Endothelial cell of umbilical vein (primary cell): Measurements from ENCODE around the gene XYLB. TPM values are rescaled to one million over a fixed set of nuclear protein-coding genes. Genes with fewer than 3 reads are reported as not detected.

Experiments used
- BruUV-seq: library from RNA; stranded (reverse); fragments of 400-500 nt; replicated peaks from 2 replicates; lab custom pipeline; 2021; lab: Mats Ljungman, UMichigan
- CTCF ChIA-PET: fragments of 300-600, 350-600 bp; sonication (Branson Sonifier 250); formaldehyde crosslinking; loops from one replicate; lab custom pipeline; 2021; ENCODE audit warnings: antibody characterized with exemption, inconsistent platforms; lab: Charles Lee
- POLR2A ChIA-PET: fragments of 300-600, 350-600 bp; sonication (Branson Sonifier 250); formaldehyde crosslinking; loops from one replicate; lab custom pipeline; 2021; ENCODE audit warnings: antibody characterized with exemption, inconsistent platforms; lab: Charles Lee
- DNase-seq: peaks from one replicate; pipeline ENCODE4 v3.0.0-alpha.2; 2011; ENCODE audit warnings: low read depth, low spot score
- FAIRE-seq: peaks from 2 replicates; lab custom pipeline; 2011; peaks lifted over from hg19 to GRCh38; lab: Jason Lieb, UNC
- H2AFZ ChIP-seq: 2 replicates; pipeline ENCODE4 v1.6.0; 2012; ENCODE audit warnings: low read depth, low read length, control low read depth, inconsistent platforms
- H3K27ac ChIP-seq: 2 replicates; pipeline ENCODE4 v1.5.1; 2011; ENCODE audit warnings: low read depth, mild to moderate bottlenecking, control low read depth, low read length, moderate library complexity; ENCODE audit not compliant: insufficient read depth
- H3K27me3 ChIP-seq, 2 experiments: 2 replicates each; pipeline versions ENCODE4 v1.6.0 to v1.6.1; 2011; ENCODE audit warnings: low read length in 2 of 2, mixed read lengths in 1 of 2; ENCODE audit not compliant: control insufficient read depth in 2 of 2, insufficient read depth in 2 of 2
- H3K36me3 ChIP-seq, 2 experiments: 2 replicates in 1 of 2; 3 replicates in 1 of 2; pipeline ENCODE4 v1.5.1; 2011; ENCODE audit warnings: low read length in 2 of 2, mild to moderate bottlenecking in 1 of 2, moderate library complexity in 1 of 2; ENCODE audit not compliant: control insufficient read depth in 2 of 2, insufficient read depth in 2 of 2; ENCODE audit errors: extremely low read depth in 1 of 2
- H3K4me1 ChIP-seq: 3 replicates; pipeline ENCODE4 v1.5.1; 2011; ENCODE audit warnings: mild to moderate bottlenecking, low read length; ENCODE audit not compliant: control insufficient read depth, insufficient read depth; ENCODE audit errors: extremely low read depth
- H3K4me2 ChIP-seq: 2 replicates; pipeline ENCODE4 v1.6.1; 2011; ENCODE audit warnings: low read length, control low read depth, mixed read lengths; ENCODE audit not compliant: insufficient read depth
- H3K4me3 ChIP-seq, 3 experiments: fragments of 200-600 bp in 1 of 3; sonication (generic), shearing (Covaris generic) in 1 of 3; replicated peaks in 1 of 3; 2 replicates each; pipeline ENCODE4 v1.5.1; 2011 to 2016; ENCODE audit warnings: control low read depth in 3 of 3, low read length in 3 of 3, mild to moderate bottlenecking in 2 of 3, inconsistent platforms in 1 of 3, low read depth in 1 of 3, moderate library complexity in 1 of 3; ENCODE audit not compliant: insufficient read depth in 1 of 3
- H3K79me2 ChIP-seq: 2 replicates; pipeline ENCODE4 v1.6.0; 2012; ENCODE audit warnings: low read length, inconsistent platforms; ENCODE audit not compliant: control insufficient read depth, insufficient read depth
- H3K9ac ChIP-seq: replicated peaks from 2 replicates; pipeline ENCODE3; 2011; ENCODE audit warnings: low read length, control low read depth; ENCODE audit not compliant: insufficient read depth; ENCODE audit errors: extremely low read depth
- H3K9me1 ChIP-seq: replicated peaks from 3 replicates; pipeline ENCODE4 v1.6.0; 2011; ENCODE audit warnings: mild to moderate bottlenecking, low read length; ENCODE audit not compliant: control insufficient read depth, insufficient read depth; ENCODE audit errors: extremely low read depth
- H3K9me3 ChIP-seq: replicated peaks from 2 replicates; pipeline ENCODE4 v1.5.1; 2012; ENCODE audit warnings: low read length, inconsistent platforms; ENCODE audit not compliant: control insufficient read depth, insufficient read depth
- H4K20me1 ChIP-seq: replicated peaks from 2 replicates; pipeline ENCODE3; 2011; ENCODE audit warnings: mild to moderate bottlenecking, low read length; ENCODE audit not compliant: control insufficient read depth, insufficient read depth; ENCODE audit errors: extremely low read depth
- CTCF ChIP-seq, 2 donors: IDR thresholded peaks; 1 replicate in 1 of 2; 2 replicates in 1 of 2; pipeline ENCODE4 v1.5.1; 2011; ENCODE audit warnings: low read length in 2 of 2, mild to moderate bottlenecking in 2 of 2, moderate library complexity in 2 of 2, control low read depth in 1 of 2, inconsistent platforms in 1 of 2, low read depth in 1 of 2; ENCODE audit not compliant: insufficient read depth in 1 of 2; ENCODE audit errors: extremely low read depth in 1 of 2
- EZH2 ChIP-seq: IDR thresholded peaks from 2 replicates; pipeline ENCODE4 v1.6.1; 2012; ENCODE audit warnings: borderline replicate concordance, low read depth, mild to moderate bottlenecking, moderate library complexity, low read length, inconsistent platforms; ENCODE audit not compliant: severe bottlenecking
- FOS ChIP-seq: IDR thresholded peaks from 2 replicates; pipeline ENCODE4 v1.6.1; 2011; ENCODE audit warnings: mild to moderate bottlenecking, low read length, moderate library complexity, borderline replicate concordance; ENCODE audit not compliant: insufficient read depth
- GATA2 ChIP-seq: IDR thresholded peaks from 2 replicates; pipeline ENCODE4 v1.7.0; 2011; ENCODE audit warnings: low read depth, mild to moderate bottlenecking, moderate library complexity, mixed read lengths, low read length; ENCODE audit not compliant: insufficient read length, insufficient read depth
- JUN ChIP-seq: IDR thresholded peaks from 2 replicates; pipeline ENCODE4 v1.6.1; 2011; ENCODE audit warnings: borderline replicate concordance, low read depth; ENCODE audit not compliant: insufficient read length, insufficient read depth
- MAX ChIP-seq: IDR thresholded peaks from 2 replicates; pipeline ENCODE4 v1.6.1; 2011; ENCODE audit not compliant: insufficient read depth, insufficient read length
- MYC ChIP-seq: IDR thresholded peaks from one replicate; pipeline ENCODE4 v1.6.1; 2011; ENCODE audit warnings: mild to moderate bottlenecking, low read depth, low read length
- POLR2A ChIP-seq: IDR thresholded peaks from 2 replicates; pipeline ENCODE4 v1.6.1; 2012; ENCODE audit warnings: low read depth, mild to moderate bottlenecking, control low read depth, low read length
- POLR2AphosphoS5 ChIP-seq: IDR thresholded peaks from 2 replicates; pipeline ENCODE4 v1.6.1; 2012; ENCODE audit warnings: low read depth, mild to moderate bottlenecking, control low read depth, low read length, moderate library complexity; ENCODE audit not compliant: insufficient read depth
- dilution Hi-C: fragments of 300-500 bp; cut with MboI; formaldehyde crosslinking; loops from one replicate; pipeline ENCODE4 v1.15.0; 2019; ENCODE audit warnings: low sequenced_read_pairs; ENCODE audit not compliant: extremely low pct_ligation_motif_present
- intact Hi-C: fragments of 100-400 bp; cut with micrococcal nuclease; formaldehyde crosslinking; loops from one replicate; pipeline ENCODE4 v1.10.0; 2022
- polyA plus RNA-seq, 4 experiments: library from polyadenylated mRNA; depleted of rRNA in 3 of 4; stranded (reverse) in 3 of 4; unstranded in 1 of 4; fragments of >200 nt; gene quantifications; 2 replicates each; pipeline versions ENCODE4 v1.2.1 to v1.2.3, GENCODE V29; 2011 to 2012; ENCODE audit warnings: missing spikeins in 1 of 4
- total RNA-seq: library from RNA; stranded (reverse); gene quantifications from 2 replicates; pipeline ENCODE4 v1.2.3, GENCODE V29; 2021

Gene XYLB
- total and polyA plus RNA-seq, 2 donors (not counting 3 experiments of a cell fraction or from before 2014, with no cell fraction given) = 3.7 to 4.3 TPM

- Histone ChIP-seq H3K4me3 (no peak overlapping the region), H3K36me3 (peaks cover 0 to 2% of the 10 kb centered on the region in 2 experiments), H4K20me1 (no peaks in the 10 kb centered on the region), H3K27ac (no peak overlapping the region), H3K79me2 (no peaks in the 10 kb centered on the region), H3K4me2 (no peak overlapping the region), H3K9me1 (no peaks in the 10 kb centered on the region), H3K9me3 (no peaks in the 10 kb centered on the region), H3K27me3 (no peaks in the 10 kb centered on the region), H2AFZ (no peak overlapping the region), H3K4me1 (no peaks in the 10 kb centered on the region), H3K9ac (no peak overlapping the region)
- no peak for DNase-seq
- no TSS peak for BruUV-seq
- ChIA-PET CTCF (interaction anchor here (1.3 to 1.9 kb wide), 2 partner anchors 50 to 257 kb away, joined by 3 to 7 read pairs; partner anchors contain the start of gene XYLB), POLR2A (no interaction called here)
- intact Hi-C loops = no loop called here
- no peak for TF ChIP-seq JUN
- TF ChIP-seq CTCF (IDR thresholded peaks at IDR 0.05; ENCODE audit: extremely low read depth in 1 of 2, insufficient read depth in 1 of 2, low read depth in 1 of 2, low read length in 2 of 2) = no peak
- no peak for TF ChIP-seq EZH2
- no peak for TF ChIP-seq MYC
- TF ChIP-seq POLR2A = no peak
- no peak for TF ChIP-seq GATA2
- TF ChIP-seq FOS = no peak
- TF ChIP-seq MAX = no peak
- no peak for TF ChIP-seq POLR2AphosphoS5
- dilution Hi-C loops = no loop called here
- no peak for FAIRE-seq
Observed at GRCh38 chr3:38396861-38397260, 50.3 kb downstream of the XYLB start.
